GM18507 (cell line): ENCODE data around the gene C6orf118.

Experiments
- DNase-seq: peaks from one replicate; pipeline ENCODE4 v3.0.0; 2011; ENCODE audit warnings: low read depth; ENCODE audit not compliant: insufficient read length; ENCODE audit errors: extremely low spot score
- FAIRE-seq: peaks from 2 replicates; lab custom pipeline; 2011; peaks lifted over from hg19 to GRCh38; lab: Jason Lieb, UNC

Gene C6orf118

DNA sequence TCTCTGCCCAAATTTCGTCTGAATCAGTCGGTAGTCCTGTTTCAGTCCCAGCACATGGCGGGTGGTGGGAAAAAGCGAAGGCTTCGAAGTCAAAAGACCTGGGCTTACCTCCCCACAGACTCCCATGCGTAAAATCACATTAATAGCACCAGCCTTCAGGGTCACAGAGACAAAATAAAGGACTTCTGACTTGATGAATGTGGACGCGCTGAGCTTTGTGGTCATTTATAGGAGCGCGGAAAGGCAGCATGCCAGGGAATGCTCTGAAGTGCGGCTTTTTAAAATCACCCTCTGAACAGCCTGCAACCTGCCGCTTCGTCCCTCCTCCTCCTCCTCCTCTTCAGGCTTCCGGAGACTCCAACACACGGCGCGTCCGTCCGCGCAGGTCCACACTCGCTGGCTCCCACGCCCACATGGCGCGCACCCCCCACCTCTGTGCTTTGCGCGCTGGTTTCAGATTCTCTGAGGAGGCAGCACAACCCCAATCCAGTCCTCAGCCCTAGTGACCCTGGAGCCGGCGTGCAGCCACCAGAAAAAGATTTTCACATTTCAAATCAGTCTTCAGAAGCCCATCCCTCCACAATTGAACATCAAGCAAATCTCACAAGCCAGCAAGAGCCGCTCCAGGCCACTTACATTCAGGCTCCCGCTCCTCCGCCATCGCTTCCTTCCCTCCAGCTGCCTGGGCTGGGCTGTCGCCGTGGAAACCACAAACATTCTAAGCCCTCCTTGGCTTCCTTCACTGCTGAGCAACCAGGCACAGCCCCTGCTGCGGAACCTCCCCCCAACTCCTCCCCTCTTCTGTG lies at the start of gene C6orf118:
C6orf118 (minus strand) TSS at position 680 of the 806 bp plus-strand sequence; CDS start at position 661, 19 bp downstream.
- FAIRE-seq, result no peak
- no peak for DNase-seq

DNA sequence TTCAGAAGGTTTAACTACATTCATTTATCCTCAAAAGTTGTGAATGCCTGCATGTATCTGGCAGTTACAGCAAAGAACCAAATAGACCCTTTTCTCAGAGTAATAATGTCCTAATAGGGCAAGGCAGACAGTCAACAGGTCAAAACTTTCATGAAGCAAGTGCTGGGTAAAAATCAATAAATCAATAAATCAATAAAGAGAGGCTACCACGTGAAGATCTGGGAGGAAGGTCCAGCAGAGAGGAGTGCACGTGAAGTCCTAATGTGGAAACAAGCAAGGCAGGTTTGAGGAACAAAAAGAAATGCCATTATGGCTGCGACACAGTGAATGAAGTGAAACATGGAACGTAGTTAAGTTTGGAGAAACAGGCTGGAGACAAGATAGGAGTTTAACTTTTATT lies 36.3 kb upstream of the C6orf118 start:
- FAIRE-seq (no peak), DNase-seq (no peak)

DNA sequence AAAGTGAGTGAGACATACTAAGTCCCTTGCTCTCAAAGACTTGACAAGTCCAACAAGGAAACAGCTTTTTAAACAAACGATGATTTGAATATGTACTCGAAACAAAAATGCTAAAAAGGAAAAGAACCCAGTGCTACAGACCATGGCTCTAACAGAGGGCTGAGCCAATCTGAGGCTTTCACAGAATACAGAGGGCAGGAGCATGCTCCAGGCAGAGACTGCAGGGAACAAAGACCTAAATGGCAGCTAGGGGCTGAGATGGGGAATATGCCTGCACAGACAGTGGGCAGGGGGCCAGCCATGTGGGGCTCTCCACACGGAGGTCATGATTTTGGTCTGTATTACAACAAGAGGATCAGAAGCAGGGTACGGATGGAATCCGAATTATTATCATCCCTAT lies 31.1 kb upstream of the C6orf118 start:
- no peak for FAIRE-seq
- DNase-seq, result no peak

GRCh38 chr6:165325609-165326008 lies 16.2 kb upstream of the C6orf118 start:
- no peak for FAIRE-seq
- DNase-seq, result no peak

DNA sequence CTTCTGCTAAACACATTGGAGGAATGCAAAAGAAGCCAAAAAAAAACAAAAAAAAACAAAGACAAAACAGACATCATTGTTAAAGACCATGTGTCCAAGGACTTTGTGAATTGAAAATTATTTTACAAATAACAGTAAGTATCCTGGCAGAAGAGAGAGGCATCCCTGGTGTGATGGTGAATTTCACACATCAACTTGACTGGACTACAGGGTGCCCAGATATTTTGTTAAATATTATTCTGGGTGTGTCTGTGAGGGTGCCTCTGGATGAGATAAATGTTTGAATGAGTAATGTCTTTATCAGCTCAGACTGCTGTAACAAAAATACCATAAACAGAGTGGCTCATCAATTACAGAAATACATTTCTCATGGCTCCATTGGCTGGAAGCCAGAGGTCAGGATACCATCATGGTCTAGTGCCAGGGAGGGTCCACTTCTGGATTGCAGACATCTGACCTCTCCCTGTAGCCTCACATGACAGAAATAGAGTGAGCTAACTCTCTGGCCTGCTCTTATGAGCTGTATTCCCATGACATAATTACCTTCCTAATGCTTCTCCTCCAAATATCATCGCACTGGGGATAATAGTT lies 12.2 kb upstream of the C6orf118 start:
- FAIRE-seq (no peak), DNase-seq (no peak)

- no peak for DNase-seq
- FAIRE-seq, result no peak
These were observed 11.7 kb upstream of the C6orf118 start for GRCh38 chr6:165321150-165321549.

DNA sequence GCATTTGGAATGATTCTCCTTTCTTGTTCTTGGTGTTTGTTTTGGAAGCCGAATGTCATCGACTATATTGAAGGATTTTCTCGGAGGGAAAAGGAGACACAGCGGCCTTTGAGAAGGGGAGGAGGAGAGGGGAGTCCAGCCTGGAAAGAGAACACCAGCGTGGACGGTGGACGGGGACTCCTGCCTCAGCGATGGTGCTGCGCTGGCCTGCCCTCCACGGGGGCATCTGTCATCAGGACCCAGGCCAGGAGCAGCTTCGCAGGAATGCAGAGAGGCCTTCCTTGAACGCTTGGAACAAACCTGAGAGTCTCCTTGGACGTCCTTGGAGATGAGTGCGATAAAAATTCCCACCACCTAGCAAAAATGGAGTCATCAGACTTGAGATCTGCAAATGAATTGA lies 8.3 kb upstream of the C6orf118 start:
- FAIRE-seq (no peak), DNase-seq (no peak)

DNA sequence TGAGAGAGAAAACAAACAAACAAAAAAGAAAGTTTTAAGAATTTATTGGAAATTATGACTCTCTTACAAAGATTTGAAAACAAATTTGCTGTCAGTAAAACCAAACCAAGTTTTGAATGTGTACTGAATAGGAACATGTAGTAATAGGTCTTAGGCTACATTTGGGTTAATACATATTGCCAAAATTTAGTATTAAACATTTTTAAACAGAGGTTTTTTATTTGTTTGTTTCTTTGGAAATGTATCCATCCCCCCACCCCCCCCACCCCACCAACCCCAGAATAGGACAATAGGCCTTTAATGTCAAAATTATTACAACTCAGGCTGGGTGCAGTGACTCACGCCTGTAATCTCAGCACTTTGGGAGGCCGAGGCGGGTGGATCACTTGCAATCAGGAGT lies 2.5 kb downstream of the C6orf118 start:
- no peak for FAIRE-seq
- DNase-seq, result no peak

GRCh38 chr6:165301372-165302246 lies 7.8 kb downstream of the C6orf118 start:
- no peak for DNase-seq
- FAIRE-seq, result no peak

GRCh38 chr6:165300422-165300936 lies 8.9 kb downstream of the C6orf118 start:
- no peak for FAIRE-seq

GRCh38 chr6:165298875-165299274 lies 10.5 kb downstream of the C6orf118 start:
- FAIRE-seq (no peak), DNase-seq (no peak)

More at GRCh38 chr6:165300422-165300936, 8.9 kb downstream of the C6orf118 start:
- DNase-seq, result no peak

DNA sequence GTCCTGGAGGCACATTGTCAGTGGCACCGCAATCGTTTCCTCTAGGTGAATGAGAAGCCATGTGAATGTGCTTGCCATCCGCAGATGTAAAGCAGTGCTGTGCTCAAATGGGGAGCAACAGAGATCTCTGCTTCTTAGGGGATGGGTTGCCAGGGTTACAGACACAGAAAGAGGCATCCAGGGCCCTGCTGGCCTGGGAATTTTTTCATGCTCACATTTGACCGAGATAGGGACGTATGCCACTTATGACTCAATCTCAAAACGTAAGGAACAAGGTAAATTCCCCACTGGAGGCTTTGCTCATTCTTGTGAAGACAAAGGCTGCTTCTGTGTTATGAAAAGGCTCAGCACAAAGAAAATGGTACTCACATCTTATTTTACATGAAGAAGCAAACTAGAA lies 11.0 kb downstream of the C6orf118 start:
- FAIRE-seq (no peak), DNase-seq (no peak)

GRCh38 chr6:165292657-165293056 lies 16.7 kb downstream of the C6orf118 start:
- FAIRE-seq, result no peak
- DNase-seq, result no peak

DNA sequence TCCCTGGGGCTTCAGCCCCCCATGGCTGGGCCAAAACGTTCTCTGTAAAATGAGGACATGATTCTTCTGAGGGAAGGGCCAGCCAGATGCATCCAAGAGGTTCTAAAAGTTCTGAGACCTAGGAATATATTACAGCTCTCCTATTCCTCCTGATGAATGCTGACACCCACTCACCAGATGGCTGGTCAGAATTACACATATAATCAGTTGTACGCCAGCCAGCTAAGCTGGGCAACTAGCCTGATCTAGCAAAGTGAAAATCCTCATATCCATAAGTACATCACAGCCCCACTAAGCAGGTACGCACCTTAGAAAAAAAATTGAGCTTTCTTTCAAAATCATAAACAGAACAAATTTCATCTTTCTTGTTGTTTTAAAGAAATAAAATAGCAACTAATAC lies 34.8 kb downstream of the C6orf118 start:
- DNase-seq, result no peak
- no peak for FAIRE-seq

DNA sequence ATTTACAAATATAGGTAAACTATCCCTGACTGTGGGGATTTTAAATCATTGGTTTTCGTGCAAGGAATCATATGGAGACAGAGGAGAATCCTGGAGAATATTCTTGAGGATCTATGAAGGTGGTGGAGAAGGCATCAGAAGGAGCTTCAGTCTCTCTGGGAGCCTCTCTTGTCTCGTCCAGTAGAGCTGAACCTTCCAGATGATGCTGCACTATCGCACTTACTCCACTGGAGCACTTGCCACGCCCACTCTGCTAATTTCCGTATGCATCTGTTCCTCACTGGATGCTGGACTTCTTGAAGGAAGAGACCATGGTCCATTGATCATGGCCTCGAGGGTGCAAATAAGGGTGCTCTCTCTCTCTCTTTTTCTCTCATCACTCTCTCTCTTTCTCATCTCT lies 36.8 kb downstream of the C6orf118 start:
- DNase-seq, result no peak

DNA sequence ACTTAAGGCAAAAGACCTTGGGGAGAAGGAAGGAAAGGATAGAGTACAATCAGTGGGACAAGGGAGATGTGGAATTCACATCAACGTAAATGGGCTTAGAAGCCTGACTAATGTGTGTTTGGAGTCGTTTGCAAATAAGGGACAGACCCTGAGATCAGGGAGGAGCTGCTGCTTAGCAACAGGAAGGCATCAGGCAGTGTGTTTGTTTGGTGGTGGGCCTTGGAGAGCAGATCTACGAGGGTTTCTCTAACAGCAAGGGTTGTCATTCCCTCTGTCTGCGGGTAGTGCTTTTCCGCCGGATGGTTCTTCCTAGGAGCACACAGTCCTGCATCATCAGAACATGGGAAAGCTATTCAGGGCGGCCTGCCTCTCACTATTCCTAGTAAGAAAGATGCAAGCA lies 40.4 kb downstream of the C6orf118 start:
- FAIRE-seq (no peak), DNase-seq (no peak)

More for the DNA sequence above, 36.8 kb downstream of the C6orf118 start:
- FAIRE-seq, result no peak

- FAIRE-seq (no peak), DNase-seq (no peak)
These were observed 42.8 kb downstream of the C6orf118 start for GRCh38 chr6:165266621-165267020.

DNA sequence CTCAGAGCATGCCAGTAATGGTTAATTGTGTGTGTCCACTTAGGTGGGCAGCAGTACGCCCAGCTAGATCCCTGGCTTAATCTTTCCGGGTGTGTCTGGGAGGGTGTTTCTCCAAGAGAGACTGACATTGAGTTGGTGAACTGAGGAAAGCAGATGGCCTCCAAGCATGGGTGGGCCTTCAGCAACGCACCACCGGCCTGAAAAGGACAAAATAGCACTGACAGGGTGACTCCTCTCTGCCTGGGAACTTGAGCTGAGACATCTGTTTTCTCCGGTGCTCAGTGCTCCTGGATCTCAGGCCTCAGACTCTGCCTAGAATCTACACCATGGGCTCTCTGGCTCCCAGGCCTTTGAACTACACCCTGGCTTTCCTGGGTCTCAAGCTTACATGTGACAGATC lies 43.2 kb downstream of the C6orf118 start:
- DNase-seq (no peak), FAIRE-seq (no peak)

DNA sequence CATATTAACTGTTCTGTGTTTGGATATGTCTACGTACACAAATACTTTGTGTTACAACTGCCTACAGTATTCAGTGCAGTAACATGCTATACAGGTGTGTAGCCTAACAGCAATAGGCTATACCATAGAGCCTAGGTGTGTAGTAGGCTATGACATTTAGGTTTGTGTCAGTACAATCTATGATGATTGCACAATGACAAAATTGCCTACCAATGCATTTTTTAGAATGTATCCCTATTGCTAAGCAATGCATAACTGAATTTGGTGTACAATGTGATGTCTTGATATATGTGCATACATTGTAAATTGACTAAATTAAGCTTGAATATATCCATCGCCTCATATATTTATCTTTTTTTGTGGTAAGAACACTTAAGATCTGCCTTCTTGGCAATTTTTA lies 48.9 kb downstream of the C6orf118 start:
- FAIRE-seq (no peak), DNase-seq (no peak)

DNA sequence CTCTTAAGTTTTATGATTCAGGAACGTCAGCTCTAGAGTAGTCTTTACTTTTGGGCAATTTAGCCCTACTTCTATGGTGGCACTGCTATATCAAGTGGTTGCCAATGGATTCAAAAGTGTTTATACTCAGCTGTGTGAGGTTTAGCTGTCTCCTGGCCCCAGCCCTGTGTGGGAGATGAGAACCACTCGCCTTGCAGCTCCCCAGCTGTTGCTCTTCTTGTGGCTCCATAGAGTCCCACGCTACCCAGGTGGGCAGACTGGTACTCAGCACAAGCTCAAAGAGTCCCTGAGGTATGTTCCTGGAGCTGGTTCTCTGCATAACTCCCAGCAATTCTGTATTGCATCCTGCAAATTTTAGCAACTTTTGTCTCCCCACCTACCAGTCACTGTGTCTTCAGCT lies 59.6 kb downstream of the C6orf118 start:
- DNase-seq (no peak), FAIRE-seq (no peak)
